Measurements from ENCODE around the gene PLXDC2. TPM values are rescaled to one million over a fixed set of nuclear protein-coding genes. Genes with fewer than 3 reads are reported as not detected.

Gene PLXDC2
- total RNA-seq, 1 donor from 2014 or later, result 129 TPM

DNA sequence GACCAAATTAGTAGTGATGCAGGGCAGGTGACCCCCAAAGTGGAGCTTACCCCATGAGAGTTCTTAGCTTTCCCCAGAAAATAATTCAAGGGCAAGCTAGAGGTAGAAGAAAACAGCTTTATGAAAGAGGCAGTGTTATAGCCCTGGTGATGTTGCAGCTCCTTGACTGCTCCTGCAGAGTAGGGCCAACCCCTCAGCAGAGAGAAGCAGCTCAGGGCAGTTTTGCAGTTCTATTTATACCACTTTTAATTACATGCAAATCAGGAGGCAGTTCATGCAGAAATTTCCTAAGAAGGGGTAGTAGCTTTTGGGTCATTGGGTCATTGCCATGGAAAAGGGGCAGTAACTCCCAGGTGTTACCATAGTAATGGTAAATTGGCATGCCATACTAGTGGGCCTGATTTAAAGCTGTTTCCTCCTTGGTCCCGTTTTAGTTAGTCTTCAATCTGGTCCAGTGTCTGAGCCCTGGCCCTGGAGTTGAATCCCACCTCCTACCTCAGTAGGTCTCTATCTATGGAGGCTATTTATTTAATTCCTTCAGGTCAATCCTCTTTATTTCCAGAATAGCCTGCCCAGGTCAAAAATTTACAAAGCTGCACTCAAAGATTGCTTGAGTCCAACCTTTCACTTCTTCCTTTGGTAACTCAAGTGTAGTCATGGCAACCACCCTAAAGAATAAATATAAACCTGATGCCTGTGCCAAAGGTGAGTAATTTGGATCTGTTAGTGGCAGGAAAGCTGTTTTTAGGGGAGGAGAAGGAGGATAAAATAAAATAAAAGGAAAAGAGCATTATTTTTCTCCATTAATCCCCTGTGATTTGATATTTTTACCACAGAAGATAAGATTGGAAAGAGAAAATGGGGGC is 29.5 kb downstream of the PLXDC2 start:
- DNase-seq, result no peak
- intact Hi-C loops (cut with DNase I), result no loop called here
- Histone ChIP-seq H3K4me1 (no peaks in the 10 kb centered on the region), H3K27ac (no peak overlapping the region), H3K27me3 (no peaks in the 10 kb centered on the region), H3K9me3 (no peaks in the 10 kb centered on the region), H3K36me3 (no peaks in the 10 kb centered on the region), H3K4me3 (no peak overlapping the region)
- TF ChIP-seq, protein P1, sequence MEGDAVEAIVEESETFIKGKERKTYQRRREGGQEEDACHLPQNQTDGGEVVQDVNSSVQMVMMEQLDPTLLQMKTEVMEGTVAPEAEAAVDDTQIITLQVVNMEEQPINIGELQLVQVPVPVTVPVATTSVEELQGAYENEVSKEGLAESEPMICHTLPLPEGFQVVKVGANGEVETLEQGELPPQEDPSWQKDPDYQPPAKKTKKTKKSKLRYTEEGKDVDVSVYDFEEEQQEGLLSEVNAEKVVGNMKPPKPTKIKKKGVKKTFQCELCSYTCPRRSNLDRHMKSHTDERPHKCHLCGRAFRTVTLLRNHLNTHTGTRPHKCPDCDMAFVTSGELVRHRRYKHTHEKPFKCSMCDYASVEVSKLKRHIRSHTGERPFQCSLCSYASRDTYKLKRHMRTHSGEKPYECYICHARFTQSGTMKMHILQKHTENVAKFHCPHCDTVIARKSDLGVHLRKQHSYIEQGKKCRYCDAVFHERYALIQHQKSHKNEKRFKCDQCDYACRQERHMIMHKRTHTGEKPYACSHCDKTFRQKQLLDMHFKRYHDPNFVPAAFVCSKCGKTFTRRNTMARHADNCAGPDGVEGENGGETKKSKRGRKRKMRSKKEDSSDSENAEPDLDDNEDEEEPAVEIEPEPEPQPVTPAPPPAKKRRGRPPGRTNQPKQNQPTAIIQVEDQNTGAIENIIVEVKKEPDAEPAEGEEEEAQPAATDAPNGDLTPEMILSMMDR (IDR thresholded peaks at IDR 0.05), result no peak
- ATAC-seq, result no peak

DNA sequence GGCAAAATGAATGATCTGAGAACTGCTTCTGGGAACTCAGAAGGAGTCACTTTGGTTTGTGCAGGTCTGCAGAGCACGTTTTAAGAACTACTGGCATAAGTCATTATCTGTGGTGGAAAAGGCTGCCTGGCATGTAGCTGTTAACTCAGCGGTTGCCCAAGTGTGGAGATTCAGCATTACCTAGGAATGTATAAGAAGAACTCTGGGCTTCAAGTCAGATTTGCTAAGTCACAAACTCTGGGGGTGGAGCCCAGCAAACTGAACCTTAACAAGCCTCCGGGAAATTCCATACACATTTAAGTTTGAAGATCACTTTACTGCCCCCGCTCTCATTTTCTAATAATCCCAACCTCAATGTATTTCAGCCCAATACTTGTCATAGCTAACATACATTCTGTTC is 31.1 kb downstream of the PLXDC2 start:
- no peak for ATAC-seq
- Histone ChIP-seq H3K9me3 (no peaks in the 10 kb centered on the region), H3K4me3 (no peak overlapping the region), H3K4me1 (no peaks in the 10 kb centered on the region), H3K27me3 (no peaks in the 10 kb centered on the region), H3K36me3 (no peaks in the 10 kb centered on the region), H3K27ac (no peak overlapping the region)
- TF ChIP-seq, protein P1 (IDR thresholded peaks at IDR 0.05), result no peak
- intact Hi-C loops (cut with DNase I), result no loop called here
- DNase-seq, result no peak

DNA sequence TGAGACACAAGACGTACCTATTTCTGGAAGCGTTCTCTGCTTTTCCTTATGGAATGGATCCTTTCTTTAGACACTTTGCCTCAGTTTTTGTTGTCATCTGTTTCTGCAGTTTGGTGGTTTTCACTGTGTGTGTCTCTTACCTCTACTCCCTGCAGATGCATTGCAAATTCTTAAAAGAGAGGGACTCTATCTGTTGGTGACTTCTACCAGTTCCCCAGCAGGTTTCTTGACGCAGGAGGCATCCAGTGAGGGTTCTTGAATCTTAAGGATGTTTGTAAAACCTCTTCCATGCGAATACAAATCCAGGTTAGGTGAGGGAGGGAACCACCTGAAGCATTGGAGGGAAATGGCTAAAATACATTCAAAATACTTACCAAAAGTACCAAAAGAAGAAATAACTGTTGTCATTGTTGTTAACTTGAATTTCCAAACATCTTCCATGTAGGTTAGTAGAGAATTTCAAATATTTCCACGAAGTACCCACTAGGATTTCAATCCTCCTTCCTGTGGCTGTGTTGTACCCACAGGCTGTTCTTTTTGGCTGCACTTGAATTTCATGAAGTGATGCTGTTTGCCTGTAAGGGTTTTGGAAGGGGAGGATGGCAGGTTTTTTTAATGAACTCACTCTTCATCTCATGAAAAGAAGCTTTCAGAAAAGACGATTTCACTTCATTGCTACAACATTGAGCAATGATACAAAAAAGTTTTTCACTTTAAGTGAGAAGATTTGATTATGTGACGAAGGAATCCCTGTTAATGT is 32.2 kb downstream of the PLXDC2 start:
- no peaks in the 10 kb centered on the region for H3K4me1 ChIP-seq
- DNase-seq, result no peak
- H3K36me3 ChIP-seq, result no peaks in the 10 kb centered on the region
- H3K27ac ChIP-seq, result no peak overlapping the region
- H3K4me3 ChIP-seq, result no peak overlapping the region
- no peaks in the 10 kb centered on the region for H3K27me3 ChIP-seq
- TF ChIP-seq, protein P1 (IDR thresholded peaks at IDR 0.05), result no peak
- intact Hi-C loops (cut with DNase I), result no loop called here
- H3K9me3 ChIP-seq, result no peaks in the 10 kb centered on the region
- no peak for ATAC-seq

DNA sequence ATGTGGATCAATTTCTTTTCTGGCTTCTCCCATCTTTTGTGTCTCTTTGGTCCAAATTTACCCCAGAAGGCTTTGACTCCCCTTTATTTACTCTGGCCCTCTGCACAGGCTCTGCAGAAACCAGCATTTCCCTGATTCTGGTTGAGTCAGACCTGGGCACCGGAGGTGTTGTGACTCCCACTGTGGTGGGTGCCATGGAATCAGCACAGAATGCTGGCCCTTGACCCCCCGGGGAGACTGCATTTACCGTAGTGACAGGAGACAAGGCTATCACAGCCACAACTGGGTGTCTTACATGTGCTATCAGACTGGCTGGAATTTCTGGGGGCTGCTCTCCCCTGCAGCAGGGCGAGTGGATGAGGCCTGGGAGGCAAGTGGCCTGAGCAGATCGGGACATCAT is 37.6 kb downstream of the PLXDC2 start:
- H3K9me3 ChIP-seq, result no peaks in the 10 kb centered on the region
- no peaks in the 10 kb centered on the region for H3K36me3 ChIP-seq
- intact Hi-C loops (cut with DNase I), result no loop called here
- ATAC-seq (no peak), DNase-seq (no peak)
- no peaks in the 10 kb centered on the region for H3K27me3 ChIP-seq
- H3K4me1 ChIP-seq, result no peaks in the 10 kb centered on the region
- no peak overlapping the region for H3K4me3 ChIP-seq
- no peak overlapping the region for H3K27ac ChIP-seq
- TF ChIP-seq, protein P1 (IDR thresholded peaks at IDR 0.05), result no peak

DNA sequence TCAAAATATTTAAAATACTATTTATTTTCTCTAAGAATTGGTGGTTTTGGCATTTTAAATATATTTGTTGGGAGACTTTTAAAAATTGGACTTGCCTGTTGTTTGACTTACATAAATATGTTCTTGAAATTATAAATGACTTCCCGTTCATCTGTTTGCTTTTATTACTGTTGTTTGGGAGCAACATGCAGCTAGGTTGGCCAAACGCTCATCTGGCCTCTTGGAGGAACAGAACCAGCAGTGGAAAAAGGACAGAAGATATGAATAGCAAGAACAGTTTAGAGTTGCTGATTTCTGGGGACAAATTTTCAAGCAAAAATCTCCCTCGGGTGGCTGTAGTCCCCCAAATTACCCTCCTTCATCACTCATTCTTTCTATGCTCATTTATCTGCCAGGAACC is 41.6 kb downstream of the PLXDC2 start:
- intact Hi-C loops (cut with DNase I), result no loop called here
- H3K9me3 ChIP-seq, result no peaks in the 10 kb centered on the region
- H3K36me3 ChIP-seq, result no peaks in the 10 kb centered on the region
- no peak for DNase-seq
- TF ChIP-seq, protein P1 (IDR thresholded peaks at IDR 0.05), result no peak
- H3K27ac ChIP-seq, result no peak overlapping the region
- no peak overlapping the region for H3K4me3 ChIP-seq
- H3K27me3 ChIP-seq, result no peaks in the 10 kb centered on the region
- H3K4me1 ChIP-seq, result no peaks in the 10 kb centered on the region
- no peak for ATAC-seq

Measured in upper lobe of right lung (tissue), 1 donor.